GM20431 (cell line): ENCODE measurements around the gene CD300H.

Experiments used
- in situ Hi-C: fragments of 300-500 bp; cut with MseI, MboI; formaldehyde crosslinking; loops from one replicate; pipeline ENCODE4 v1.15.0; 2020; ENCODE audit warnings: low sequenced_read_pairs; ENCODE audit not compliant: unreplicated experiment

Gene CD300H

GRCh38 chr17:74513987-74514631 is 53.2 kb downstream of the CD300H start:
- in situ Hi-C loops, result no loop called here

GRCh38 chr17:74512624-74513091 is 54.7 kb downstream of the CD300H start:
- in situ Hi-C loops, result no loop called here

GRCh38 chr17:74512036-74512435 is 55.3 kb downstream of the CD300H start:
- in situ Hi-C loops, result no loop called here
